ENCODE data around the gene SDF4.

DNA sequence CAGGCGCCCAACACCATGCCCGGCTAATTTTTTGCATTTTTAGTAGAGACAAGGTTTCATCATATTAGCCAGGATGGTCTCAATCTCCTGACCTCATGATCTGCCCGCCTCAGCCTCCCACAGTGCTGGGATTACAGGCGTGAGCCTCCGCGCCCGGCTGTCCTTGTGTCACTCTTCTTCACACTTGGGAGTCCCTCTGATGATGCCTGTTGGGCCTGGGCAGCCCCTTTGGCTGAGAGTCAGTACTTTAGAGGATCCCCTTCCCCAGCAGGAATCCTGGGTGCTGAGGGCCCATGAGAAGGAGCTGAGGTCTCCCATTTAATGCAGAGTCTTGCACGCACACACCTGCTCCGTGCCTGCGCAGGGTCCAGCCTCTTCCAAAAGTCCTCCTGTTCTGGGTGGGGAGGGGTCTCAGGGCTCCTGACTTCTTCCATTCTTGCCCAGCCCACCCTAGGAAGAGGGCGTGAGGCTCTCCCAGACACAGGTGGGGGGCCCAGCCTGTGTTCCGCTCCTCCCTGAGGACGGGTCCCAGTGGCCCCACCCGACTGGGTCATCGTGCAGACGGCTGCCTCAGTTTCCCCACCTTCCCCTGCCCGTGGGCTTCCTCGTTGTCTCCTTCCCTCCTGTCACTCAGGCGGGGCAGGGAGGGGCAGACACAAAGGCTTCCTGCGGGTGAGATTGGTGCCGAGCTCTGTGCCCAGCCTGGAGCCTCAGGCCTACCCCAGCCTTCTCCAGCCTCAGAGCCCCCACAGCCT lies 54.2 kb downstream of the SDF4 start:
- TF ChIP-seq GATA2 (IDR thresholded peaks at IDR 0.05; ENCODE audit: low read depth, low read length) = no peak
- TF ChIP-seq GATA3 (IDR thresholded peaks at IDR 0.05; ENCODE audit: low read depth, low read length) = no peak

Data from SH-SY5Y (cell line).